GM13976 (cell line): ENCODE data around the gene CSDE1.

Experiments
- DNase-seq: peaks from one replicate; pipeline ENCODE4 v3.0.0; 2012; ENCODE audit warnings: low spot score
- in situ Hi-C: fragments of 300-500 bp; cut with MboI; formaldehyde crosslinking; loops from one replicate; pipeline ENCODE4 v1.12.0; 2022; ENCODE audit warnings: low sequenced_read_pairs, mixed read lengths, inconsistent platforms; ENCODE audit not compliant: unreplicated experiment
- TF ChIP-seq, protein P1 (sequence below): IDR thresholded peaks from 2 replicates; pipeline ENCODE4 v1.5.1; 2012; ENCODE audit warnings: borderline replicate concordance, mild to moderate bottlenecking; ENCODE audit not compliant: insufficient read depth; ENCODE audit errors: extremely low read depth, missing control alignments, control extremely low read depth

Gene CSDE1

DNA sequence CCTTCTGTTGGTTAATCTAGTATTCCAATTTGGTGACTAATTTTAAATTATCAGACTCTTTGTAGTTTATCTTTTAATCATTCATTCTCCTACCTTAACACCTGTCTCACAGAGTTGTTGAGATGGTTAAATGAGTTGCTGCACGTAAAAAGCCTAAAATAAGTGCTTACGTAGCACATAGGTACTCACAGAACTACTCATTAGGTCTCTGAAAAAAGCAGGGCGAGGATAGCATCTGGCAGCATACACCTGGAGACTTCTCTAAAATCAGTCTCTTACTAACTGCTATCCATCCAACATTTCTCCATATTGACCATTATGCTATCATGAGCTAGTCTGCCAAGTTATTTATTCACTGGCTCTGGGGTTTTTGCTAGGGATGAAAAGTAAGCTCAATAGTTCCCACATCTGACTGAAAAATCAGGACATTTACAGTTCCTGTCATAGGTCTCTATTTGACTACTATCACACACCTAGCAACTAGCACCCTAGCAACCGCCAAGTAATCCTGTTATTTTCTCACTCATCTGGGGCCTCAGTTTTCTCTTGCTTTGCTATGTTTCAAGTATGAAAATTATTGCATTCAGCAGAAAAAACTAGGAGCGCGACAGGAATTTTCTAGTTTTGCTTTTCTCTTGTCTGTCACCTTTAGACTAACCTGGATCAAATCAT is 11.2 kb downstream of the CSDE1 start:
- no peak for DNase-seq
- TF ChIP-seq, protein P1, sequence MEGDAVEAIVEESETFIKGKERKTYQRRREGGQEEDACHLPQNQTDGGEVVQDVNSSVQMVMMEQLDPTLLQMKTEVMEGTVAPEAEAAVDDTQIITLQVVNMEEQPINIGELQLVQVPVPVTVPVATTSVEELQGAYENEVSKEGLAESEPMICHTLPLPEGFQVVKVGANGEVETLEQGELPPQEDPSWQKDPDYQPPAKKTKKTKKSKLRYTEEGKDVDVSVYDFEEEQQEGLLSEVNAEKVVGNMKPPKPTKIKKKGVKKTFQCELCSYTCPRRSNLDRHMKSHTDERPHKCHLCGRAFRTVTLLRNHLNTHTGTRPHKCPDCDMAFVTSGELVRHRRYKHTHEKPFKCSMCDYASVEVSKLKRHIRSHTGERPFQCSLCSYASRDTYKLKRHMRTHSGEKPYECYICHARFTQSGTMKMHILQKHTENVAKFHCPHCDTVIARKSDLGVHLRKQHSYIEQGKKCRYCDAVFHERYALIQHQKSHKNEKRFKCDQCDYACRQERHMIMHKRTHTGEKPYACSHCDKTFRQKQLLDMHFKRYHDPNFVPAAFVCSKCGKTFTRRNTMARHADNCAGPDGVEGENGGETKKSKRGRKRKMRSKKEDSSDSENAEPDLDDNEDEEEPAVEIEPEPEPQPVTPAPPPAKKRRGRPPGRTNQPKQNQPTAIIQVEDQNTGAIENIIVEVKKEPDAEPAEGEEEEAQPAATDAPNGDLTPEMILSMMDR: no peak
- in situ Hi-C loops: no loop called here

DNA sequence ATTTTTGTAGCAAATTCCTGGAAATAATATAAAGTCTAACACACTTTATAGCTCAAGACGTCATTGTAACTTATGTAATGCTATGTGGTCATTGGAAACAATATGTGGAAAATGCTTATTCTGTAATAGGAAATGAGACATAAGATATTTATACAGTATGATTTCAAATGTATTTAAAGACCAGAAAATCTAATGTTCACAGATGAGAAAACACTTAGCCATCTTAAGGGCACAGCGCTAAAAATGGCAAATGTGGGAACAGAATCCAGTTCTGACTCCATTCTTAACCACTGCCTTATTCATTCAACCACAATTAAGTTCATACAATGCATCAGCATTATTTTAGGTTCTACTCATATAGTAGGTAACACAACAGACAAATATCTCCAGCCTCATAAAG is 12.5 kb downstream of the CSDE1 start:
- in situ Hi-C loops: no loop called here
- DNase-seq: no peak
- TF ChIP-seq, protein P1: no peak

DNA sequence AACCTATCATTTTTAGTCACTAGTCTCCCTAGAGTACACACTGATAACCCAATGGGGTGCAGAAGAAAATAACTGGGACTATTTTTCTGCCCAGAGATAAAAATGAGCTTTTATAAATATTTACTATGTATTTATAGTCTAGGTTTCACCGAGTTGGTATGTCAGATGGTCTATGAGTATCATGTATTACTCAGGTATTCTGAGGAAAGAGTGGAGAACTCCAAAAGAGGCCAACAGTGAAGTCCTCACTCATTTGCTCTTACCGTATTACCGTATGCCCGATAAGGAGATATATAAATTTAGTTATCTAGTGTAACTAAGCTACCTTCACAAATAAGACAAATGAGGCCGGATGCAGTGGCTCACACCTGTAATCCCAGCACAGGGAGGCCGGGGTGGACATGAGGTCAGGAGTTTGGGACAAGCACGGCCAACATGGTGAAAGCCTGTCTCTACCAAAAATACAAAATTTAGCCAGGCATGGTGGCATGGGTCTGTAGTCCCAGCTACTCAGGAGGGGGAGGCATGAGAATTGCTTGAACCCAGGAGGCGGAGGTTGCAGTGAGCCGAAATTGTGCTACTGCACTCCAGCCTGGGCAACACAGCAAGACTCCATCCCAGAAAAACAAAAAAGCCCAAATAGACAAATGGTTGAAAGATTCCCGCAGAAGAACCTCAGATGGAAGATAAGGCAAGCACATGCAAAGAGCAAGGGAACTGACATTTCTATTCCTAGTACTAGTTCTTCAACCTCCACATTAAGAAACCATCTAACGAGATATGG is 15.6 kb downstream of the CSDE1 start:
- TF ChIP-seq, protein P1: no peak
- in situ Hi-C loops: no loop called here
- no peak for DNase-seq

DNA sequence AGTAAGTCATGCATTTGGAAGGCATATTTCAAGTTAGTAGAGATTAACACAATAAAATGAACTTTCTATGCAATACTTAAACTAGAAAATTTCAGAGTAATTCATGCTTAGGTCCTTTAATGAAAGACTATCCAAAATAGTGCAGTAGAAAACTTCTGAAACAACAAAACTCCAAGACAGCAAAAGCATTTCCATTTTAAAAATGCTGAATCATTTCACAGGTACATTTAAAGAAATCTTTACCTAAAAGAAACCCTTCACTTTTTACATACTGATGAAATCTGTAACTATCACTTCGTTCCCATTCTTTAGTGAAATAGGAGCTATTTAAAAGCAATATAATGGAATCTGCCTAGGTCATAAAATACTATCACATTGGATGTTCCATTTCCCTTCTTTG is 17.5 kb downstream of the CSDE1 start:
- DNase-seq: no peak
- in situ Hi-C loops: no loop called here
- TF ChIP-seq, protein P1: no peak

DNA sequence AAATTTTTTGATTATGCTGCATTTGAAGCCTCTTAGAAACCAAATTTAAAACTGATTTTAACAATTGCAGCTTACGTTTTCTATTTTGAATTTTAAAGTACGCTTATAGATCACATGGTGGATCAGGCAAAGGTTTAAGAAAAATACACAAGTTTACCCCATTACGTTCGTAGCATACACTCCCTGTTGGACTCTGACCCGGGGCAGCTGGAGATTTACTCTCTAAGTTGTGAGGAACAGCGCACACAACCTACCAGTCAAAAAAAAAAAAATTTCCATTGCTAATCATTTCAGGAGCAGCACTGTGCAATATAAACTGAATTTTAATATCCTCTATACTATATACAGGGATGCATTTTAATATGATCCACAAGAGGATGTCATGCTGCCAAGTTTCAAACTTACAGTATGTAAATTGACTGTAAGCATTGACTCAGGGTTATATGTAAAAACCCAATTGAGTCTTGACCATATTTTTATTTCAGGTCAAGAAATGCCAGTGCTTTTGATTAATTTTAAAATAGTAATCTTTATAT is 20.4 kb downstream of the CSDE1 start:
- in situ Hi-C loops: no loop called here
- no peak for DNase-seq
- TF ChIP-seq, protein P1: no peak

DNA sequence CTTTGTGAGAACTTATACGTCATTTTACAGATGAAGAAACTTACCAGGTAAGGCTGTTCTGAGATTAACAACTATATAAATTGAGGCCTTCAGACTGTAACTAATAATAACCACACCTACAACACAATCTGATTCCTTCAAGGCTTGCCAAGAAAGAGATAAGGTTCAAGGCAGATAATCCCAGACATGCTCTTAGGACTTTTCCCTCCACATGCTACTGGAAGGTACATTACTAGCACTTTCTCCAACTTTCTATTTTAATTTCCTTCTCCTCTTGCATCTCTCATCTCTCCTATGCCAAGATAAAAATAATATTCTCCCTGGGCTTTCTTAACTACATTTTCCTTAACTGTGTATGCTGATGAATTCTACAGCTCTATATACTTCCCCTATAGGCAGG is 22.3 kb downstream of the CSDE1 start:
- no peak for DNase-seq
- TF ChIP-seq, protein P1: no peak
- in situ Hi-C loops: no loop called here
